H1 (cell line): Measurements from ENCODE around the gene UBE2E3.

Source experiments
- CHD1 ChIP-seq: IDR thresholded peaks from 2 replicates; pipeline ENCODE4 v1.6.1; 2012; ENCODE audit warnings: low read depth, low read length, improper control_type of control experiment
- EZH2 ChIP-seq: fragments of 200-600 bp; sonication (generic); IDR thresholded peaks from 2 replicates; pipeline ENCODE4 v1.7.1; 2012; ENCODE audit warnings: low read depth, mild to moderate bottlenecking, moderate library complexity, low read length, inconsistent platforms; ENCODE audit not compliant: severe bottlenecking
- KDM5A ChIP-seq: fragments of 200-600 bp; IDR thresholded peaks from 2 replicates; pipeline ENCODE4 v1.7.1; 2012; ENCODE audit warnings: mild to moderate bottlenecking, low read length, inconsistent platforms, mixed read lengths
- SP1 ChIP-seq: IDR thresholded peaks from 2 replicates; pipeline ENCODE4 v1.6.1; 2011; ENCODE audit warnings: low read depth, low read length
- ZNF274 ChIP-seq: IDR thresholded peaks from 2 replicates; pipeline ENCODE4 v1.7.0; 2012; ENCODE audit warnings: low read length, borderline replicate concordance; ENCODE audit errors: extremely low read depth
- TF ChIP-seq, protein P1 (sequence below), 3 experiments: IDR thresholded peaks; 1 replicate in 2 of 3; 2 replicates in 1 of 3; pipeline versions ENCODE4 v1.5.1 to v1.6.1; 2011; ENCODE audit warnings: low read length in 3 of 3, mild to moderate bottlenecking in 3 of 3, inconsistent platforms in 2 of 3, low read depth in 1 of 3, moderate library complexity in 1 of 3; ENCODE audit not compliant: insufficient read depth in 1 of 3; ENCODE audit errors: control extremely low read depth in 1 of 3

DNA sequence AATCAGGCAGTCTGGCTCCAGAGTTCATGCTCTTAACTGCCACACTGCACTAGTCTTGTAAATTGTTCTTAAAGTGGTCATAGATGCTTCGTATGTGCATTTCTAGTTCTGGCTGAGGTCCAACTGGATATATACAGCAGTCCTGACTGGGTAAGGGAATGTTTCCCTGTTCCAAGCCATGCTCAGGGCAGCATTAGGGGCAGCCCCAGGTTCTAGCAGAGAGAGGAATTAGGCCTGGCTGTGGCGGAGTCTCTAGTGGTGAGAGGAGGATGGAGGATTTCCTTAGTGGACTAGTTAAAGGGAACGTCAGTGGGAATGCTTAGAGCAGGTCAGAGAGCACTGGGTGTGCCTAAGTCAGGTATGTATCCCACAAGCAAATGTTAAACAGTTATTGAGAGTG, 28.0 kb downstream of the UBE2E3 start:
- TF ChIP-seq ZNF274, result no peak
- no peak for TF ChIP-seq KDM5A
- no peak for TF ChIP-seq EZH2
- TF ChIP-seq, protein P1, sequence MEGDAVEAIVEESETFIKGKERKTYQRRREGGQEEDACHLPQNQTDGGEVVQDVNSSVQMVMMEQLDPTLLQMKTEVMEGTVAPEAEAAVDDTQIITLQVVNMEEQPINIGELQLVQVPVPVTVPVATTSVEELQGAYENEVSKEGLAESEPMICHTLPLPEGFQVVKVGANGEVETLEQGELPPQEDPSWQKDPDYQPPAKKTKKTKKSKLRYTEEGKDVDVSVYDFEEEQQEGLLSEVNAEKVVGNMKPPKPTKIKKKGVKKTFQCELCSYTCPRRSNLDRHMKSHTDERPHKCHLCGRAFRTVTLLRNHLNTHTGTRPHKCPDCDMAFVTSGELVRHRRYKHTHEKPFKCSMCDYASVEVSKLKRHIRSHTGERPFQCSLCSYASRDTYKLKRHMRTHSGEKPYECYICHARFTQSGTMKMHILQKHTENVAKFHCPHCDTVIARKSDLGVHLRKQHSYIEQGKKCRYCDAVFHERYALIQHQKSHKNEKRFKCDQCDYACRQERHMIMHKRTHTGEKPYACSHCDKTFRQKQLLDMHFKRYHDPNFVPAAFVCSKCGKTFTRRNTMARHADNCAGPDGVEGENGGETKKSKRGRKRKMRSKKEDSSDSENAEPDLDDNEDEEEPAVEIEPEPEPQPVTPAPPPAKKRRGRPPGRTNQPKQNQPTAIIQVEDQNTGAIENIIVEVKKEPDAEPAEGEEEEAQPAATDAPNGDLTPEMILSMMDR (IDR thresholded peaks at IDR 0.05; ENCODE audit: control extremely low read depth in 1 of 3, insufficient read depth in 1 of 3, low read depth in 1 of 3, low read length in 3 of 3), result no peak
- no peak for TF ChIP-seq CHD1
- no peak for TF ChIP-seq SP1
